Heart left ventricle (tissue), 13 donors: Measurements from ENCODE around the gene GPR22.

Experiments used
- POLR2A ChIP-seq, 2 donors: fragments of 450-650 bp; IDR thresholded peaks; one replicate each; pipeline ENCODE4 v1.6.1; 2017; ENCODE audit warnings: antibody characterized with exemption in 2 of 2, mild to moderate bottlenecking in 2 of 2, moderate library complexity in 2 of 2
- TF ChIP-seq, protein P1 (sequence below), 12 donors: fragments of 200-600 bp; sonication (generic) in 4 of 12; IDR thresholded peaks; one replicate each; pipeline versions ENCODE4 v1.5.0 to v1.8.0; 2018 to 2022; ENCODE audit warnings: antibody characterized with exemption in 12 of 12, mild to moderate bottlenecking in 5 of 12
- donor health status: ischemic (EF 13 %, LVEDD 7.1; RV severe dilation, severe dysfunction).
- donor health status: DM: no; HTN: yes; CAD: no.
- donor health status: DM: no; HTN: no; CAD: no.
- donor health status: ischemic (EF 25% LVEDD 6.9; RV normal size, moderate dysfunction).
- donor health status: ischemic (EF 25% LVEDD 5.7; RV mildly dilated, moderate dysfunction).
- donor health status: ischemic (EF 35%, LVEDD 5.7; RV mildly dilated, moderate dysfunction).
- donor health status: nonischemic (EF 11% LVEDD 7.7; RV severe dilation, severe dysfunction).
- donor health status: DM: yes; HTN: yes; CAD: no.
- donor health status: PGD.
- donor health status: ischemic (EF 29% LVEDD 5.4; RV normal size, mild dysfunction).
- donor health status: nonischemic (EF 23%, LVEDD 6.1; RV moderate dilation, normal function).

DNA sequence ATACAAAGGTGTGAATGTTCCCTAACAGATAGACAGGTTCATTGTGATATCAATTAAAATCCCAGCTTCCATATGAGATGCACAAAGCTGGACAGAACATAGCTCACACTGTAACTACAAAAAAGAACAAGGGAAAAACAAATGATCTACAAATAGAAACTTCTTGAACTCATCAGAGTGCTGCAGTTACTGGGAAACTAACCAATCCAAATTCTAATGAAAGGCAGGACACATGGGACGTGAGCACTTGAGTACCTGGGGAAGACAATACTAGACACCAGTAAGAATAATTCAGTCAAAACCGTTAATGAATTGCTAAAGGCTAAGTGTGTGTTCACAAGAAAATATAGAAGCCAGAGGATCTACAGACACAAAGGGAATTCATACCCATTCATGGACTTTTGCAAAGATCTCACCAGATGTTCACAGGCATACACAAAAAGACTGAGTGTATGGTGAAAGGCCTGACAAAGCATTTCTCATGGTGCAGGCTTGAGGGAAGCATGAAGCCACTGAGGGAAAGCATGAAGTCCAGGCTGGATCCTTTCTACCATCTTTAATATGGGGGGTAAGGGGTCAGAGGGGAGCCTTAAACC, 7.8 kb upstream of the GPR22 start:
- TF ChIP-seq, protein P1, sequence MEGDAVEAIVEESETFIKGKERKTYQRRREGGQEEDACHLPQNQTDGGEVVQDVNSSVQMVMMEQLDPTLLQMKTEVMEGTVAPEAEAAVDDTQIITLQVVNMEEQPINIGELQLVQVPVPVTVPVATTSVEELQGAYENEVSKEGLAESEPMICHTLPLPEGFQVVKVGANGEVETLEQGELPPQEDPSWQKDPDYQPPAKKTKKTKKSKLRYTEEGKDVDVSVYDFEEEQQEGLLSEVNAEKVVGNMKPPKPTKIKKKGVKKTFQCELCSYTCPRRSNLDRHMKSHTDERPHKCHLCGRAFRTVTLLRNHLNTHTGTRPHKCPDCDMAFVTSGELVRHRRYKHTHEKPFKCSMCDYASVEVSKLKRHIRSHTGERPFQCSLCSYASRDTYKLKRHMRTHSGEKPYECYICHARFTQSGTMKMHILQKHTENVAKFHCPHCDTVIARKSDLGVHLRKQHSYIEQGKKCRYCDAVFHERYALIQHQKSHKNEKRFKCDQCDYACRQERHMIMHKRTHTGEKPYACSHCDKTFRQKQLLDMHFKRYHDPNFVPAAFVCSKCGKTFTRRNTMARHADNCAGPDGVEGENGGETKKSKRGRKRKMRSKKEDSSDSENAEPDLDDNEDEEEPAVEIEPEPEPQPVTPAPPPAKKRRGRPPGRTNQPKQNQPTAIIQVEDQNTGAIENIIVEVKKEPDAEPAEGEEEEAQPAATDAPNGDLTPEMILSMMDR (IDR thresholded peaks at IDR 0.05): no peak
- no peak for TF ChIP-seq POLR2A (IDR thresholded peaks at IDR 0.05)
